Measurements from ENCODE around the gene FAM20B. TPM values are rescaled to one million over a fixed set of nuclear protein-coding genes. Genes with fewer than 3 reads are reported as not detected.

FAM20B gene
- total and polyA plus RNA-seq, 2 of the 8 experiments (the other 6 are each of a cell fraction or from before 2014, with no cell fraction given): 8.3 to 36.6 TPM

DNA sequence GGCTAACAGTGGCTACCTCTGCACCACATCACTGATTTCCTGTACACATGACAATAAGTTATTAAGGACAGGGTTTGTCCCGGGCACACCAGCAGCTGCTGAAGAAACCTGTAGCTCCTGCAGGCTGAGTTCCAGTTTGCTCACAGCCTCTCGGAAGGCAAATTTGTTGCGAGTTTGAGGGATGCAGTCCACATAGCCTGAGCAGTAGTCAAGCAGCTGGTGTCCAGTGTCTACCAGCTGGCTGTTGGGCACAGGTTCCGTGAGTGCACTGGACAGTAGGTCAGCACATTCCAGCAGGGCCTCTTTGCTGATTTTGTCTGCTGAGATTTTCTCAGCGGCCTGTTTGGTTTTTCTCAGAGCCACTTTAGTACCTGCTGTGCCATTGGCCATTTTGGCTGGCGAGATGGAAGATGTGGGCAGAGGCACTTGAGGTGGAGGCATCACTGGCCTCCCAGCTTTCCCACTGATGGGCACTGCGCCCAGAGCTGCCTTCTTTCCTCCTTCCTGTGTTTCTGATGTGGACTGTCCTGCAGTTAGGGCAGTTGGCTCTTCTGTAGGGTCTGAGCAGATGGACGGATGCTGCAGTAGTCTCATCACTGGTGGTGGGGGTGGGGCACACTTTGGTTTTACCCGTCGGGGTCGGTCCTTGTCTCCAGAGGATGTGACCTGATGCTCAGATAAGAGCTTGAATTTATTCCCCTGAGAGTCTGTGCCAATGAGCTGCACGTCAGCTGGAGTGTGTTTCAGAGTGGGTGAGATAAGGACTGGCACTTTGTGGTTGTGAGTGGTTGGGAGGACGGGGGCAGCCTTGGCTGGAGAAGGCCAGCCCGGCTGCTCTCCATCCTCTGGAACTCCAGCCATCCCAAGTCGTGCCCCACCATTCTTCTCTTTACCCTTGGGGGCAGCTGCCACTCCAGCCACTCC, 82.3 kb downstream of the FAM20B start:
- H4K20me1 ChIP-seq (replicated peaks in 1 of 2; ENCODE audit: control insufficient read depth in 1 of 2, insufficient read depth in 2 of 2, low read length in 2 of 2): no peaks in the 10 kb centered on the region
- peak overlapping the region; percentile 35 for H3K4ac ChIP-seq (replicated peaks; ENCODE audit: insufficient read length, low read depth, low read length)
- FAIRE-seq (no peak), DNase-seq (ENCODE audit: low read depth in 1 of 2, low spot score in 2 of 2) (no peak)
- ChIA-PET POLR2A (ENCODE audit: partially characterized antibody) (interaction anchor here (1.0 kb wide), 1 partner anchor 15 kb away, joined by 3 read pairs; no protein-coding TSS in a partner anchor), CTCF (ENCODE audit: partially characterized antibody) (interaction anchor here (0.5 to 4.9 kb wide), 8 partner anchors 10 to 614 kb away, joined by 3 to 41 read pairs (median 4); no protein-coding TSS in a partner anchor)
- no peak overlapping the region for H3K4me2 ChIP-seq (ENCODE audit: insufficient read depth in 1 of 2, low read depth in 2 of 2, low read length in 2 of 2)
- no peaks in the 10 kb centered on the region for H3K79me1 ChIP-seq (ENCODE audit: low read depth, low read length)
- no peak overlapping the region for H3K23ac ChIP-seq (ENCODE audit: insufficient read length)
- no peak overlapping the region for H4K91ac ChIP-seq (replicated peaks; ENCODE audit: insufficient read length, low read length)
- no peaks in the 10 kb centered on the region for H3K4me1 ChIP-seq (replicated peaks in 1 of 4; ENCODE audit: control insufficient read depth in 3 of 4, insufficient read depth in 4 of 4, low read length in 3 of 4)
- no peaks in the 10 kb centered on the region; the same call in 1 of the 2 replicates for H3K23me2 ChIP-seq (ENCODE audit: low read depth, low read length)
- H4K5ac ChIP-seq (ENCODE audit: insufficient read length, low read depth, low read length): no peak overlapping the region
- no peak overlapping the region for H3K9ac ChIP-seq (replicated peaks in 1 of 4; ENCODE audit: extremely low read depth in 1 of 4, low read depth in 3 of 4, low read length in 3 of 4)
- 93% methylated on average over 15 of the region's 15 CpGs; no CpG with 5 or more reads in 1 of the 2 experiments for WGBS, 2 experiments (ENCODE audit: extremely low coverage in 1 of 2, insufficient coverage in 1 of 2, insufficient read length in 1 of 2, insufficient replicate concordance in 2 of 2, low coverage in 1 of 2, low lambda C conversion rate in 2 of 2, missing lambda C conversion rate in 1 of 2)
- no peaks in the 10 kb centered on the region for H3K79me2 ChIP-seq (ENCODE audit: control insufficient read depth in 1 of 2, insufficient read depth in 2 of 2, low read length in 2 of 2)
- no peak overlapping the region for H2BK20ac ChIP-seq (ENCODE audit: low read length)
- H4K8ac ChIP-seq (ENCODE audit: extremely low read depth, insufficient read depth, low read length): no peak overlapping the region
- H2BK12ac ChIP-seq (ENCODE audit: low read depth, low read length): no peak overlapping the region
- H2BK15ac ChIP-seq (ENCODE audit: low read length): no peak overlapping the region
- H2BK120ac ChIP-seq (replicated peaks; ENCODE audit: low read depth, low read length): no peak overlapping the region
- no peak overlapping the region for H2BK5ac ChIP-seq (ENCODE audit: low read depth, low read length)
- no peak overlapping the region for H3K14ac ChIP-seq (ENCODE audit: insufficient read length)
- H3K36me3 ChIP-seq (ENCODE audit: control insufficient read depth in 2 of 4, insufficient read depth in 4 of 4, low read length in 3 of 4): peaks cover 6 to 33% (median 22%) of the 10 kb centered on the region in 4 experiments; a peak in 7 of 8 replicates
- H3K4me3 ChIP-seq (ENCODE audit: extremely low read depth in 1 of 4, insufficient read depth in 2 of 4, low read depth in 3 of 4, low read length in 4 of 4): no peak overlapping the region
- no peak overlapping the region for H3K56ac ChIP-seq (replicated peaks; ENCODE audit: insufficient read length, low read depth, low read length)
- no peak overlapping the region for H2AFZ ChIP-seq (ENCODE audit: low read length)
- H3K27ac ChIP-seq (ENCODE audit: low read depth, low read length): no peak overlapping the region
- H3K27me3 ChIP-seq (replicated peaks in 1 of 4; ENCODE audit: control insufficient read depth in 3 of 4, extremely low read depth in 1 of 4, insufficient read depth in 3 of 4, low read length in 3 of 4): no peaks in the 10 kb centered on the region
- H2AK5ac ChIP-seq (ENCODE audit: low read depth, low read length): no peak overlapping the region
- no peak overlapping the region for H3K18ac ChIP-seq (ENCODE audit: extremely low read depth, low read length)
- no peaks in the 10 kb centered on the region; a peak in 1 of 4 replicates for H3K9me3 ChIP-seq (ENCODE audit: insufficient read depth in 2 of 2, low read depth in 1 of 2, low read length in 1 of 2)
- no peak for TF ChIP-seq BACH1 (IDR thresholded peaks at IDR 0.05; ENCODE audit: low read length)
- no peak for TF ChIP-seq CHD2 (IDR thresholded peaks at IDR 0.05; ENCODE audit: low read length)
- no peak for TF ChIP-seq CREB1 (IDR thresholded peaks at IDR 0.05)
- no peak for TF ChIP-seq CBX5 (IDR thresholded peaks at IDR 0.05; ENCODE audit: low read depth, low read length)
- no peak for TF ChIP-seq TCF12 (IDR thresholded peaks at IDR 0.05; ENCODE audit: low read depth, low read length)
- no peak for TF ChIP-seq PHF8 (conservative IDR thresholded peaks at IDR 0.05; ENCODE audit: low read depth, low read length)
- no peak for TF ChIP-seq SUZ12 (IDR thresholded peaks at IDR 0.05; ENCODE audit: low read length)
- no peak for TF ChIP-seq RXRA (IDR thresholded peaks at IDR 0.05; ENCODE audit: insufficient read depth, low read depth, low read length)
- TF ChIP-seq TAF1 (IDR thresholded peaks at IDR 0.05; ENCODE audit: low read depth, low read length): no peak
- TF ChIP-seq KDM5A (IDR thresholded peaks at IDR 0.05; ENCODE audit: low read length): no peak
